Measurements from ENCODE around the gene DYNLT4. TPM values are rescaled to one million over a fixed set of nuclear protein-coding genes. Genes with fewer than 3 reads are reported as not detected.

DYNLT4 gene
- total RNA-seq, 6 donors from 2014 or later = 1.2 to 38.8 (median 10.9) TPM

- 84 to 93% methylated on average over 9 to 10 of the region's 10 CpGs for WGBS, 2 donors
- no peaks in the 10 kb centered on the region for H3K27me3 ChIP-seq
- TF ChIP-seq POLR2AphosphoS5 (IDR thresholded peaks at IDR 0.05) = no peak
- H3K36me3 ChIP-seq = no peaks in the 10 kb centered on the region
- H3K4me1 ChIP-seq = peaks cover 6 to 37% (median 15%) of the 10 kb centered on the region in 4 donors
- no peak overlapping the region for H3K4me3 ChIP-seq
- no peak for DNase-seq
- no peak for ATAC-seq (ENCODE audit: low FRiP score in 2 of 2)
- no peaks in the 10 kb centered on the region for H3K9me3 ChIP-seq
- peak overlapping the region in 2 of 4 donors; percentile 11 to 18 for H3K27ac ChIP-seq
Measured at GRCh38 chr1:44830900-44831304, 23.8 kb upstream of the DYNLT4 start.

DNA sequence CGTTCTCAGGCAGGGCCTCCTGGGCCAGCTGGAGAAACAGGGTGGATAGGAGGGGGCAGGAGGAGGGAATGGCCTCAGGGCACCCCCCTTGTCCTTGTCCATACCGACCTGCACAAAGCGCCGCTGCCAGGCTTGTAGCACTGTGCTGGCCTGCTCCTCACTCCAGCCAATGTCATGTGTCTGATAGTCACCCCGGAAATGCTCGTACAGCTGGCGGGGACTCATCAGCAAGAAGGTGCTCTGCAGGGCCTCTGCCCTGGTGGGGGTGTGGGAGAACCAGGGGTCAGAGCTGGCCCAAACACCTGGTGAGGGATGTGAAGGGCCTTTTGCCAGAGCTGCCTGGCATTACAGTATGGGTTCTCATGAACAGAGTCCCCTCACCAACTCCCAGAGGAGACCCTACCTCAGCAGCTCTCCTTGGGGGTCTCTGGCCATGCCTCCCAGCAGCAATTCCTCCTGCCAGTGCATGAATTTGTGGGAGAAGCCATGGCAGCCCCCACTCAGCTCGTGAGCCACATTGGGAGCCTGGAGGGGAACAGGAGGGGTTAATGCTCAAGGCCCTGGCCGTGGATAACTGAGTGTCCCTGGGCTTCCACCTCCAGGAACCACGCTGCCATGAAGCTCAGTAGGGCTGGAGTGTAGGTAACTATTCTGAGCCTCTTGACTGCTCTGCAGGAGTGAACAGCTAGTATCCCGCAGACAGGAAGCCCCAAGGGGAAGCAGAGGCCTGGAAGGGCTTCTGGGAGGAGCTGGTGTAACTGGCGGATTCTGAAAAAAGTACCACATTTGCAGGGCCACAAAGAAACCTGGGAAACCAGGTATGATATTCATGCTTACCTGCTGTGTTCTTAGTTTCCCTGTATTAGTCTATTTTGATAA lies 22.6 kb upstream of the DYNLT4 start:
- no peak overlapping the region for H3K4me3 ChIP-seq
- DNase-seq (no peak), ATAC-seq (ENCODE audit: low FRiP score in 2 of 2) (no peak)
- no peaks in the 10 kb centered on the region for H3K27me3 ChIP-seq
- H3K36me3 ChIP-seq = no peaks in the 10 kb centered on the region
- no peaks in the 10 kb centered on the region for H3K9me3 ChIP-seq
- 61 to 77% methylated on average over 9 to 12 of the region's 12 CpGs for WGBS, 2 donors
- H3K4me1 ChIP-seq = peaks cover 6 to 33% (median 15%) of the 10 kb centered on the region in 4 donors
- TF ChIP-seq, protein P1, sequence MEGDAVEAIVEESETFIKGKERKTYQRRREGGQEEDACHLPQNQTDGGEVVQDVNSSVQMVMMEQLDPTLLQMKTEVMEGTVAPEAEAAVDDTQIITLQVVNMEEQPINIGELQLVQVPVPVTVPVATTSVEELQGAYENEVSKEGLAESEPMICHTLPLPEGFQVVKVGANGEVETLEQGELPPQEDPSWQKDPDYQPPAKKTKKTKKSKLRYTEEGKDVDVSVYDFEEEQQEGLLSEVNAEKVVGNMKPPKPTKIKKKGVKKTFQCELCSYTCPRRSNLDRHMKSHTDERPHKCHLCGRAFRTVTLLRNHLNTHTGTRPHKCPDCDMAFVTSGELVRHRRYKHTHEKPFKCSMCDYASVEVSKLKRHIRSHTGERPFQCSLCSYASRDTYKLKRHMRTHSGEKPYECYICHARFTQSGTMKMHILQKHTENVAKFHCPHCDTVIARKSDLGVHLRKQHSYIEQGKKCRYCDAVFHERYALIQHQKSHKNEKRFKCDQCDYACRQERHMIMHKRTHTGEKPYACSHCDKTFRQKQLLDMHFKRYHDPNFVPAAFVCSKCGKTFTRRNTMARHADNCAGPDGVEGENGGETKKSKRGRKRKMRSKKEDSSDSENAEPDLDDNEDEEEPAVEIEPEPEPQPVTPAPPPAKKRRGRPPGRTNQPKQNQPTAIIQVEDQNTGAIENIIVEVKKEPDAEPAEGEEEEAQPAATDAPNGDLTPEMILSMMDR (IDR thresholded peaks at IDR 0.05) = no peak
- no peak for TF ChIP-seq POLR2A (IDR thresholded peaks at IDR 0.05)
- no peak for TF ChIP-seq EP300 (IDR thresholded peaks at IDR 0.05)
- no peak for TF ChIP-seq POLR2AphosphoS5 (IDR thresholded peaks at IDR 0.05)
- no peak overlapping the region for H3K27ac ChIP-seq

- Histone ChIP-seq H3K9me3 (no peaks in the 10 kb centered on the region), H3K4me1 (peaks cover 6 to 33% (median 15%) of the 10 kb centered on the region in 4 donors), H3K36me3 (no peaks in the 10 kb centered on the region), H3K4me3 (no peak overlapping the region), H3K27ac (no peak overlapping the region), H3K27me3 (no peaks in the 10 kb centered on the region)
- peak in 1 of 2 donors; percentile 66 for DNase-seq
- no peak for ATAC-seq (ENCODE audit: low FRiP score in 2 of 2)
- TF ChIP-seq, protein P1 (IDR thresholded peaks at IDR 0.05) = no peak
- WGBS, 2 donors = 96 to 100% methylated on average over 1 to 15 of the region's 15 CpGs
Measured at GRCh38 chr1:44828841-44829440, 21.8 kb upstream of the DYNLT4 start.

GRCh38 chr1:44828003-44828651 lies 21.0 kb upstream of the DYNLT4 start:
- no peaks in the 10 kb centered on the region for H3K36me3 ChIP-seq
- no peak overlapping the region for H3K4me3 ChIP-seq
- no peaks in the 10 kb centered on the region for H3K9me3 ChIP-seq
- 95 to 96% methylated on average over 18 to 21 of the region's 21 CpGs for WGBS, 2 donors
- no peak overlapping the region for H3K27ac ChIP-seq
- H3K4me1 ChIP-seq = peaks cover 6 to 33% (median 15%) of the 10 kb centered on the region in 4 donors
- H3K27me3 ChIP-seq = no peaks in the 10 kb centered on the region
- no peak for ATAC-seq (ENCODE audit: low FRiP score in 2 of 2)
- TF ChIP-seq POLR2AphosphoS5 (IDR thresholded peaks at IDR 0.05) (no peak), POLR2A (IDR thresholded peaks at IDR 0.05) (no peak), EP300 (IDR thresholded peaks at IDR 0.05) (no peak)
- TF ChIP-seq, protein P1 (IDR thresholded peaks at IDR 0.05) = no peak
- peak in 1 of 2 donors; percentile 68 for DNase-seq
